ENCODE data around the gene PRRT4.
A peak's percentile ranks its signal among the peaks of the same experiment; 100 is the strongest.

The PRRT4 gene

DNA sequence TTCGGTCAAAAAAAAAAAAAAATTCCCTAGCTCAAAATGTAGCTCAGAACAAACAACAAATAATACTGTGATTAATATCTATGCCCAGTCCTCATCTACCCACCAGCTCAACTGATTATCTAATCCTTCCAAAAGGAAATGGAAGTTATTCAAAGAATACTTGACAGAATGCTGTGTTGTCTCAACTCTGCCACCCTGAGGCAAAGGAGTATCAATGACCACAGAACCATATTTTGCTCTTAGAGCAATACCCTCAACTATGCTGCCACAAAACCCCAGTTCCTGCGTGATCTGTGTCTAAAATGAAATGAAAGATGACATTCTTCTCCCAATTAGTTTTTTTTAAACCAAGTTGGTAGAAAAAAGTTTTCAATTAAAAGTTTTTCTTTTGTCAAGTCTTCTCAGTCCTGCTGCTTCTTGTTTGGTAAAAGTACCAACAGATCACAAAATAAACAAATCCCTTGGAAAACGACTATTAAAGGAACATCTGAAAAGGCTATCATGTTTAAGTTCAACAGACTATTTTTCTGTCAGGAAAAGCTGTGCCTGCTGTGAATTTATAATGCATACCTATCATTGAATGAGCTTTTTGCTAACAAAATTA, 39.3 kb downstream of the PRRT4 start:
- DNase-seq (ENCODE audit: insufficient read length, low spot score): no peak
- TF ChIP-seq CTCF (IDR thresholded peaks at IDR 0.05; ENCODE audit: insufficient read depth, missing control alignments): peak; percentile 56
- FAIRE-seq: no peak

DNA sequence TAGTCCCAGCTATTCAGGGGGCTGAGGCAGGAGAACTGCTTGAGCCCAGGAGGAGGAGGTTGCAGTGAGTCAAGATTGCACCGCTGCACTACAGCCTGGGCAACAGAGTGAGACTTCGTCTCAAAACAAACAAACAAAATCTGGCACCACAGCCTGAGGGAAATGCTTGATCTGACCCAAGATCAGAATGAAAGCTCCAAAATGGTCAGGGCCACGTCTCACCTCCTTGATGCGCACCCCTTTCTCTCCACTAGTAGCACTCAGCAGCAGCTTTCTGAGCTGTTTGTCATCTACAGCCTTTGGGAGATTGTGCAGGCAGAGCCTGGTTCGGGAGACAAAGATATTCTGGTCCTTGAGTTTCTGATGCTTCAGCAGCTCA, 40.5 kb downstream of the PRRT4 start:
- FAIRE-seq: no peak
- no peak for TF ChIP-seq CTCF (IDR thresholded peaks at IDR 0.05; ENCODE audit: insufficient read depth, missing control alignments)
- no peak for DNase-seq (ENCODE audit: insufficient read length, low spot score)

- DNase-seq (ENCODE audit: insufficient read length, low spot score): no peak
- no peak for FAIRE-seq
- TF ChIP-seq CTCF (IDR thresholded peaks at IDR 0.05; ENCODE audit: insufficient read depth, missing control alignments): no peak
Observed at GRCh38 chr7:128318691-128319090, 42.8 kb downstream of the PRRT4 start.

- no peak for TF ChIP-seq CTCF (IDR thresholded peaks at IDR 0.05; ENCODE audit: insufficient read depth, missing control alignments)
- no peak for DNase-seq (ENCODE audit: insufficient read length, low spot score)
- FAIRE-seq: no peak
Observed at GRCh38 chr7:128311013-128311412, 50.5 kb downstream of the PRRT4 start.

DNA sequence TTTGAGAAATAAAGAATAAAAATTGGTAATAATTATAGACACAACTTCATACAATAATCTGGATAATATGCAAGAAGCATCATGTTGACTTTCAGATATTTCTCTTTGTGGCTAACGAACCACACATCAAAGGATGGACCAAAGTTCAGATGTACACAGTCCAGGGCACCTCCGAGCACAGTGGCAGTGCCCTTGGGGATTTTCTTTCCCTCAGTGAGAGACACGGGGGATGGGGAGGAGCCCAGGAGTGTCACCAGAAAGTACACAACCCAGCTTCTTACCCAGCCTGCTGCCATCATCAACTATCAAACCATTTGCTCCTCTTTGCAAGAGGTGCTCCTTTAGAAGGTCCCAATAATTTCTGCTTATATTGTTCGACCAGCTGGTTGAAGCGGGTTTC, 51.0 kb downstream of the PRRT4 start:
- FAIRE-seq (no peak), DNase-seq (ENCODE audit: insufficient read length, low spot score) (no peak)
- TF ChIP-seq CTCF (IDR thresholded peaks at IDR 0.05; ENCODE audit: insufficient read depth, missing control alignments): no peak

DNA sequence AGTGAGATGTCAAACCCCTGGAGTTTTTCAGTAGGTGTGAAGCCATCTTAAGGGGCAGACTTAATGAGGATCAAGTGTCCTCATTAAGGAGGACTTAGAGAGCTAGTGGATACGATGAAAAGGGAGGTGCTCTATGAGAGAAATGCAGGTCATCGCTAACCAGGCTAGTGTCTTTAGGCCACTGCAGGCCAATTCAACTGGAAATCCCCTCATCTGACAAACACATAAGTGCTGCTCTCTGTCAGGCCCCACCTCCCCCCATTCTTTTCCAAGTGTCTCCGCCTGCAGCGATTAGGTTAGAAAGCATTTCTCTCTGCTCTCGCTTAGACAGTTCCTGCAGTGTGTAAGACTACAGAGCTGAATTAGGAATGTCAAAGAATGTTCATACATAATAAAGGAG, 51.5 kb downstream of the PRRT4 start:
- FAIRE-seq: no peak
- no peak for DNase-seq (ENCODE audit: insufficient read length, low spot score)
- no peak for TF ChIP-seq CTCF (IDR thresholded peaks at IDR 0.05; ENCODE audit: insufficient read depth, missing control alignments)

- TF ChIP-seq CTCF (IDR thresholded peaks at IDR 0.05; ENCODE audit: insufficient read depth, missing control alignments): no peak
- FAIRE-seq (no peak), DNase-seq (ENCODE audit: insufficient read length, low spot score) (no peak)
Observed at GRCh38 chr7:128309124-128309523, 52.4 kb downstream of the PRRT4 start.
